ENCODE measurements around the gene MRPS6. TPM values are rescaled to one million over a fixed set of nuclear protein-coding genes. Genes with fewer than 3 reads are reported as not detected.
A peak's percentile ranks its signal among the peaks of the same experiment; 100 is the strongest.

The MRPS6 gene
- total and polyA plus RNA-seq, 2 donors: 21.3 to 81.8 TPM

DNA sequence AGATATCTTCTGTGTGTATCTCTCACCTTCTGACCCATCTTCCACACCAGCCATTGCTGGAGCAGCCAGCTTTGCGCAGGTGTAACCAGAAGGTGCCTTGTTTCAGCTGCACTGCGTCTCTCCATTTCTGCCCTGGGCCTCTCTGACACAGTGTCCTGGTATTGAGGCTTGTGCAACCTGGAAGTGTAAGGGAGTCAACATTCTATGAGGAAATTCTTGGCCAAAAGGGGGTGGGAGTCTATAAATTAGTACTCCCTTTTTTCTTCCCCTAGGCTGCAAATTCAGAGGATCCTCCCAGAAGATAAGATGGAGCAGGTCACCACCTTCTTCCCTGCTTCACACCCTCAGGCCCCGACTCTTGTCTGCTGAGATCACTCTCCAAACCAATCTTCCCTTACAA is 109.1 kb downstream of the MRPS6 start:
- DNase-seq (ENCODE audit: low read depth in 6 of 9, low spot score in 9 of 9): no peak
- Histone ChIP-seq H3K4me1 (ENCODE audit: control insufficient read depth in 2 of 2, insufficient read depth in 2 of 2, low read length in 2 of 2) (no peaks in the 10 kb centered on the region), H3K9me3 (ENCODE audit: control insufficient read depth in 2 of 2, insufficient read depth in 1 of 2, low read length in 1 of 2) (peaks cover 0 to 3% of the 10 kb centered on the region in 2 donors), H3K27me3 (ENCODE audit: control insufficient read depth in 2 of 2, insufficient read depth in 1 of 2, low read length in 1 of 2) (no peaks in the 10 kb centered on the region), H3K36me3 (ENCODE audit: control insufficient read depth in 2 of 2, insufficient read depth in 2 of 2, low read length in 1 of 2) (no peaks in the 10 kb centered on the region), H3K4me3 (ENCODE audit: low read length in 2 of 2) (no peak overlapping the region), H3K27ac (ENCODE audit: low read depth in 1 of 2, low read length in 1 of 2) (no peak overlapping the region)
- WGBS: 96% methylated on average over 3 of the region's 3 CpGs

DNA sequence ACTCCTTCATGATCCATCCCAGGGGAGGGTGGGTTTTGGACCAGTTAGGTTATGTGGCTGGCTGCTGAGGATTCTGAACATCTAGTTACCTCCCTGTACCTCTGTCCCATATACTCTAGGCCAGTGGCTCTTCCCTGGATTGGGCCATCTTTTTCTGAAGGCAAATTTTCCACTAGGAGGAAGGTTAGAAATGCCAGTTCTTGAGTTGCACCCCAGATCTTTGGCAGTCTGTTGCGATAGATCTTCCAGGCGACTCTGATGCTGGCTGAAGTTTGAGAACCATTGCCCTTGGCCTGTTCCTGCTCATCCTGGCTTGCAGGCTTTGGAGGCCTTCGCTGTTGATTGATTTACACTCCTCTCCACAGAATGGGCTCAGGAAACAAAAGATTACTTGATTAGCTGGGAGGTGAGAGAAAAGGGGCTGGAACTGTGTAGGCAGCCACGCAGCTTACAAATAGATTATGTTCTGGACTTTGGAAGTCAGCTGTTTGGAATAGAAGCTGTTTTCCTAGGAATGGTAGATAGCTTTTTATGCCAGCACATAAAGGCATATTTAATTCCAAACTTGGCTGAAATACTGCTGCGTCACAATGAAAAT is 110.1 kb downstream of the MRPS6 start:
- H3K27me3 ChIP-seq (ENCODE audit: control insufficient read depth in 2 of 2, insufficient read depth in 1 of 2, low read length in 1 of 2): no peaks in the 10 kb centered on the region
- peaks cover 0 to 3% of the 10 kb centered on the region in 2 donors for H3K9me3 ChIP-seq (ENCODE audit: control insufficient read depth in 2 of 2, insufficient read depth in 1 of 2, low read length in 1 of 2)
- H3K36me3 ChIP-seq (ENCODE audit: control insufficient read depth in 2 of 2, insufficient read depth in 2 of 2, low read length in 1 of 2): no peaks in the 10 kb centered on the region
- H3K4me1 ChIP-seq (ENCODE audit: control insufficient read depth in 2 of 2, insufficient read depth in 2 of 2, low read length in 2 of 2): no peaks in the 10 kb centered on the region
- H3K4me3 ChIP-seq (ENCODE audit: low read length in 2 of 2): no peak overlapping the region
- no peak overlapping the region for H3K27ac ChIP-seq (ENCODE audit: low read depth in 1 of 2, low read length in 1 of 2)
- DNase-seq (ENCODE audit: low read depth in 6 of 9, low spot score in 9 of 9): no peak
- WGBS: 98% methylated on average over 5 of the region's 5 CpGs

DNA sequence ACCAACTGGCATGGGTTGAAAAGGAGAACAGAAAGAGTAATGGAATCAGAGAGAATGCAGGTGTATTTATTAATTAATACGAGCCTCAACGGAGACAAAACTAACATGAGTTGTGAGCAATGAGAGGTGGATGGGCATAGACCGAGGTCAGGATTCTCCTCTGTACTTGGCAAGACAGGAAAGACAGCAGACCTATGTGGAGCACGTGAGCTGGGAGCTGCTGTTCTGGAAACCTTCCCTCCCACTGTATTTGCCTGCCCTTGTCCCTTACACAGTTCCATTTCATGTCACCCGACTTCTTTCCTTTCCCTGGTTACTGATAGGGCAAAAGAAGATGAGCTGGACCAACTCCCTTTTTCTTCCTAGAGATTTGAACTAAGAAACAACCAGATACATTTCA is 110.9 kb downstream of the MRPS6 start:
- H3K4me1 ChIP-seq (ENCODE audit: control insufficient read depth in 2 of 2, insufficient read depth in 2 of 2, low read length in 2 of 2): no peaks in the 10 kb centered on the region
- no peak for DNase-seq (ENCODE audit: low read depth in 6 of 9, low spot score in 9 of 9)
- H3K36me3 ChIP-seq (ENCODE audit: control insufficient read depth in 2 of 2, insufficient read depth in 2 of 2, low read length in 1 of 2): no peaks in the 10 kb centered on the region
- 96% methylated on average over 5 of the region's 5 CpGs for WGBS
- peaks cover 0 to 3% of the 10 kb centered on the region in 2 donors for H3K9me3 ChIP-seq (ENCODE audit: control insufficient read depth in 2 of 2, insufficient read depth in 1 of 2, low read length in 1 of 2)
- H3K27ac ChIP-seq (ENCODE audit: low read depth in 1 of 2, low read length in 1 of 2): no peak overlapping the region
- no peak overlapping the region for H3K4me3 ChIP-seq (ENCODE audit: low read length in 2 of 2)
- H3K27me3 ChIP-seq (ENCODE audit: control insufficient read depth in 2 of 2, insufficient read depth in 1 of 2, low read length in 1 of 2): no peaks in the 10 kb centered on the region

DNA sequence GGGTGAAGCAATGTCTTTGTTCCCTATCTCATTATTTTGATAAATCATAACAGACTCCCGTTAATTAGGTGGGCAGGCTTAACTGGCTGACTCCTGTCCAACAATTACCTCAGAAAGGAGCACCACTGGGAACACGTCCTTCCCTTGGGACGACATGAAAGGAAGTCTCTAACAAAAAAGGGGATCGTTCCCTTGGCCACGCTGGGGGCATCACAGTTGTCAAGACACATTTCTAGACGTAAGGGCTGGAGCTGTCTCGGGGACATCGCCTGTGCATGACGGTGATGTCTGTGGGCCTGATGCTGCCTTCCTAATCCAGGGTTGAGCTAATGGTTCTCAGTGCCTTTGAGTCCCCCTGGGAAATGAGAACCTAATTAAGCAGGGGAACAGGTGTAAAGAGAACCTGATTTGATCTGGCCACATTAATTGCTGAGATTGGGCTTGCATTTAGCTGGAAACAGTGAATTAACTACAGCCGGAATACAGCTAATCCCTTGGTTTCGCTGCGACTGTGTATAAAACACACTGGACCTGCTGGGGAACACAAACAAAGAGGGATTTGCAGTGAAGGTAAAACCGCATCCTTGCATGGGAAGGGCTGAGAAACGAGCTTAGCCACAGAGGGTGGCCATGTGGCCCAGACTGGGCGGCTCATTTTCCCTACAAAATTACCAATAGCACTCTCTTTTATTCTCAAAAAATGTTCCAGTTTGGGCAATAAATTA is 111.8 kb downstream of the MRPS6 start:
- Histone ChIP-seq H3K27me3 (ENCODE audit: control insufficient read depth in 2 of 2, insufficient read depth in 1 of 2, low read length in 1 of 2) (no peaks in the 10 kb centered on the region), H3K4me3 (ENCODE audit: low read length in 2 of 2) (no peak overlapping the region), H3K36me3 (ENCODE audit: control insufficient read depth in 2 of 2, insufficient read depth in 2 of 2, low read length in 1 of 2) (no peaks in the 10 kb centered on the region), H3K27ac (ENCODE audit: low read depth in 1 of 2, low read length in 1 of 2) (no peak overlapping the region), H3K4me1 (ENCODE audit: control insufficient read depth in 2 of 2, insufficient read depth in 2 of 2, low read length in 2 of 2) (peaks cover 0 to 2% of the 10 kb centered on the region in 2 donors), H3K9me3 (ENCODE audit: control insufficient read depth in 2 of 2, insufficient read depth in 1 of 2, low read length in 1 of 2) (peaks cover 0 to 3% of the 10 kb centered on the region in 2 donors)
- 96% methylated on average over 15 of the region's 15 CpGs for WGBS
- no peak for DNase-seq (ENCODE audit: low read depth in 6 of 9, low spot score in 9 of 9)

DNA sequence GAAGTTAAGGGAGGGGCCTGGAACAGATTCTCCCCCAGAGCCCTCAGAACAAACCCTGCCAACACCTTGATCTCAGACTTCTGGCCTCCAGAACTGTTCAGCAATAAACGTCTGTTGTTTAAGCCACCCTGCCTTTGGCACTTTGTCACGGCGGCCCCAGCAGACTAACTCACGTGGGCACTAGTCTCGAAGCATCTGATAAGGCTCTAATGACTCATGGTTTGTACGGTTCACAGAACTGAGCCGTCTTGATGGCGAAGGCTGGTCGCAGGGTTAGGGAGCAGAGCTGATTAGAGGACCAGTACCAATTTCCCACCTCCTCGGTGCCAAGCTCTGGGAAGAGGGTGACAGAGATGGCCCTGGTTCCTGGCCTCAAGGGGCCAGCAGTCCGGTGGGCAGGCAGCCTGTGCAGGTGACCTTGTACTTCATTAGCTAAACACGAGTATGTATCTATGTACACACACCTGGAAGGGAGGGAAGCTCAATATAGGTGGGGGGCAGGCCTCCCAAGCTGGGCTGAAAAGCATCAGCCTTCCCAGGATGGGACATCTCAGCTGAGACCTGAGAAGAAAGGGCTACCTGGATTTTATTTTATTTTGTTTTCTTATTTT is 112.8 kb downstream of the MRPS6 start:
- Histone ChIP-seq H3K27ac (ENCODE audit: low read depth in 1 of 2, low read length in 1 of 2) (no peak overlapping the region), H3K4me3 (ENCODE audit: low read length in 2 of 2) (no peak overlapping the region), H3K4me1 (ENCODE audit: control insufficient read depth in 2 of 2, insufficient read depth in 2 of 2, low read length in 2 of 2) (peaks cover 0 to 4% of the 10 kb centered on the region in 2 donors), H3K36me3 (ENCODE audit: control insufficient read depth in 2 of 2, insufficient read depth in 2 of 2, low read length in 1 of 2) (no peaks in the 10 kb centered on the region), H3K9me3 (ENCODE audit: control insufficient read depth in 2 of 2, insufficient read depth in 1 of 2, low read length in 1 of 2) (peaks cover 0 to 3% of the 10 kb centered on the region in 2 donors), H3K27me3 (ENCODE audit: control insufficient read depth in 2 of 2, insufficient read depth in 1 of 2, low read length in 1 of 2) (no peaks in the 10 kb centered on the region)
- WGBS: 96% methylated on average over 12 of the region's 12 CpGs
- DNase-seq (ENCODE audit: low read depth in 6 of 9, low spot score in 9 of 9): no peak

DNA sequence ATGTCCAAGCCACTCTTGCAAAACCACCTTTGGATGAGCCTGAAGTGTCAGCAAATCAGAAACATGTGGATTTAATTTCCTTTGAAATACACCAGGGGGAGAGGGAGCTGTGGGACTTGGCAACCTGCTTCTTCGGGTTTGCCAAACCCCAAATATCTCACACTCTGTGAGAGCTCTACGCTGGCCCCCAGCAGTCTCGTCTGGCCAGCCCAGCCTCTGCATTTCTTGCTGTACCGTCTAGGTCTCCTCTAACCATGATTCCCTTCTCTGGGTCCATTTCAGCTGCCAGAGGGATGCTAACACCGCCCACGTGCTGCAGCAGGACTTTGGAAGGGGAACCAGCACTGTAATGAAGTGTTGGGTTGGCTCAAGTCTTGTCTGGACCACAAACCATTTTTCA is 114.6 kb downstream of the MRPS6 start:
- Histone ChIP-seq H3K27me3 (ENCODE audit: control insufficient read depth in 2 of 2, insufficient read depth in 1 of 2, low read length in 1 of 2) (no peaks in the 10 kb centered on the region), H3K4me3 (ENCODE audit: low read length in 2 of 2) (no peak overlapping the region), H3K27ac (ENCODE audit: low read depth in 1 of 2, low read length in 1 of 2) (no peak overlapping the region), H3K9me3 (ENCODE audit: control insufficient read depth in 2 of 2, insufficient read depth in 1 of 2, low read length in 1 of 2) (peaks cover 0 to 3% of the 10 kb centered on the region in 2 donors), H3K4me1 (ENCODE audit: control insufficient read depth in 2 of 2, insufficient read depth in 2 of 2, low read length in 2 of 2) (peaks cover 0 to 7% of the 10 kb centered on the region in 2 donors), H3K36me3 (ENCODE audit: control insufficient read depth in 2 of 2, insufficient read depth in 2 of 2, low read length in 1 of 2) (no peaks in the 10 kb centered on the region)
- DNase-seq (ENCODE audit: low read depth in 6 of 9, low spot score in 9 of 9): no peak
- WGBS: 93% methylated on average over 6 of the region's 6 CpGs

DNA sequence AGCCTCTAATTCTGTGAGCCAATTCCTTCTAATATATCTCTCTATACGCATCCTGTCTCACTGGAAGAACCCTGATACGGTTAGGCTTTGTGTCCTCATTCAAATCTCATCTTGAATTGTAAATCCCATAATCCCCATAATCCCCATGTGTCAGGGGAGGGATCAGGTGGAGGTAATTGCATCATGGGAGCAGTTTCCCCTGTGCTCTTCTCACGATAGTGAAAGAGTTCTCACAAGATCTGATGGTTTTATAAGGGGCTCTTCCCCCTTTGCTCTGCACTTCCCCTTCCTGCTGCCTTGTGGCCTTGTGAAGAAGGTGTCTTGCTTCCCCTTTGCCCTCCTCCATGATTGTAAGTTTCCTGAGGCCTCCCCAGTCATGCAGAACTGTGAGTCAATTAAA is 116.1 kb downstream of the MRPS6 start:
- Histone ChIP-seq H3K9me3 (ENCODE audit: control insufficient read depth in 2 of 2, insufficient read depth in 1 of 2, low read length in 1 of 2) (peaks cover 0 to 3% of the 10 kb centered on the region in 2 donors), H3K4me3 (ENCODE audit: low read length in 2 of 2) (no peak overlapping the region), H3K4me1 (ENCODE audit: control insufficient read depth in 2 of 2, insufficient read depth in 2 of 2, low read length in 2 of 2) (peaks cover 0 to 7% of the 10 kb centered on the region in 2 donors), H3K27me3 (ENCODE audit: control insufficient read depth in 2 of 2, insufficient read depth in 1 of 2, low read length in 1 of 2) (no peaks in the 10 kb centered on the region), H3K27ac (ENCODE audit: low read depth in 1 of 2, low read length in 1 of 2) (no peak overlapping the region), H3K36me3 (ENCODE audit: control insufficient read depth in 2 of 2, insufficient read depth in 2 of 2, low read length in 1 of 2) (no peaks in the 10 kb centered on the region)
- 90% methylated on average over 3 of the region's 3 CpGs for WGBS
- peak in 1 of 9 donors; percentile 10 for DNase-seq (ENCODE audit: low read depth in 6 of 9, low spot score in 9 of 9)

DNA sequence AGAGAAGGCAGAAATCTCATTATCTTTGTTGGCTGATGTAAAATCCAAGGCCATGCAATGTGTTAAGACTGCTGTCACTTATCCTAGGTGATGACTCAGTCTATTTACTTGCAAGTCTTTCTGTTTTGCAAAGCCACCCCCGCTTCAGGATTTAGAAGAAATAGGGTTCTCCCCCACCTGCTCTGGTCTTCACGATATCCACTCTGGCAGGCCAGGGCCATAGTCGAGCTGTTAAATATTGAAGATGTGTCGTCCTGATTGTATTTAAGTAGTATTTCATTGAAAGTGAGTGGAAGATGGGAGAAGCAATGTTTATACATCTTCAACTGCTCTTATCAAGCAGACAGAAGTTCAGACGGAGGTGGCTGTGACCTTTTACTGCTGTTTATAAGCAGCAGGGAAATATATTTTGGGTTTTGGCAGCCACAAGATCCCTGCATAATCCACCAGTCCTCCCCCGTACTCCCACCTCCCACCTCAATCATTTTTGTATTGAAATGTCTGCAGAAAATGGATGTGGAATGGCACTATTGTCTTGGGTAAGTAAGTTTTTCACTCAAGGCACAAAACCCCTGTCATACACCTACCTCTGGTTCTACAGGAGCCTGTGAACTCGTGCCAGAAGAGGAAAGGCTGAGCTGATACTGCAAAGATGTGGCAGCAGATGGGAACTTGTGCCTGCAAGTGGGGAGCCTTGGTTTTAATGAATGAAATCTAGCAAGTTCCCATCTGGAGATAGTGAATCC is 117.4 kb downstream of the MRPS6 start:
- 90% methylated on average over 7 of the region's 7 CpGs for WGBS

DNA sequence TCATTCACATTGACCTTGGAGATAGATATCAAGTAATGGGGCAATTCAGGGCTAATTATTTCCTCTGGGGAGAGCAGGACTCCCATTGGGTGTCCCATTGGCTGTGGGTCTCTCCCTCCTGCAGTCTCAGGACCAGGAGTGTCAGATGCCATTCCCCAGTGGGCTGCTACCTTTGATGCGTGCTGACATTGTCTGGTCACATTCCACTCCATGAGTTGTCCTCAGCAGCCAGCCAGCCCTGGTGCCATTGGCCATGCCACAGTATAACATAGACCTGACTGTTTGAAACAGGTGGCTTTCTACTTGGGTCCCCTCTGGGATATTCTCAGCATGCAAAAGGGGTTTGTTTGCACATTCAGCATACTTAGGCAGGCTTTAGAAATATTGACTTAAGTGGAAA is 118.5 kb downstream of the MRPS6 start:
- Histone ChIP-seq H3K4me1 (ENCODE audit: control insufficient read depth in 2 of 2, insufficient read depth in 2 of 2, low read length in 2 of 2) (peaks cover 0 to 7% of the 10 kb centered on the region in 2 donors), H3K27me3 (ENCODE audit: control insufficient read depth in 2 of 2, insufficient read depth in 1 of 2, low read length in 1 of 2) (no peaks in the 10 kb centered on the region), H3K4me3 (ENCODE audit: low read length in 2 of 2) (no peak overlapping the region), H3K27ac (ENCODE audit: low read depth in 1 of 2, low read length in 1 of 2) (no peak overlapping the region), H3K36me3 (ENCODE audit: control insufficient read depth in 2 of 2, insufficient read depth in 2 of 2, low read length in 1 of 2) (no peaks in the 10 kb centered on the region), H3K9me3 (ENCODE audit: control insufficient read depth in 2 of 2, insufficient read depth in 1 of 2, low read length in 1 of 2) (no peaks in the 10 kb centered on the region)
- DNase-seq (ENCODE audit: low read depth in 6 of 9, low spot score in 9 of 9): no peak
- 60% methylated on average over 1 of the region's 1 CpG for WGBS

More for the DNA sequence above, 117.4 kb downstream of the MRPS6 start:
- H3K27me3 ChIP-seq (ENCODE audit: control insufficient read depth in 2 of 2, insufficient read depth in 1 of 2, low read length in 1 of 2): no peaks in the 10 kb centered on the region
- H3K27ac ChIP-seq (ENCODE audit: low read depth in 1 of 2, low read length in 1 of 2): no peak overlapping the region
- DNase-seq (ENCODE audit: low read depth in 6 of 9, low spot score in 9 of 9): peak in 1 of 9 donors; percentile 11
- peaks cover 0 to 7% of the 10 kb centered on the region in 2 donors for H3K4me1 ChIP-seq (ENCODE audit: control insufficient read depth in 2 of 2, insufficient read depth in 2 of 2, low read length in 2 of 2)
- H3K4me3 ChIP-seq (ENCODE audit: low read length in 2 of 2): no peak overlapping the region
- H3K36me3 ChIP-seq (ENCODE audit: control insufficient read depth in 2 of 2, insufficient read depth in 2 of 2, low read length in 1 of 2): no peaks in the 10 kb centered on the region
- H3K9me3 ChIP-seq (ENCODE audit: control insufficient read depth in 2 of 2, insufficient read depth in 1 of 2, low read length in 1 of 2): peaks cover 0 to 3% of the 10 kb centered on the region in 2 donors

All from thymus (tissue), 11 donors.